Neural progenitor cell (in vitro differentiated cells): ENCODE results near the gene NFKBIL1. TPM values are rescaled to one million over a fixed set of nuclear protein-coding genes. Genes with fewer than 3 reads are reported as not detected.

Source experiments
- DNase-seq: peaks from one replicate; pipeline ENCODE4 v3.0.0-alpha.2; 2016; ENCODE audit warnings: low spot score
- H2AFZ ChIP-seq: fragments of 200-600 bp; sonication (generic); replicated peaks from 2 replicates; pipeline ENCODE4 v1.6.1; 2016; ENCODE audit warnings: antibody characterized with exemption
- H3F3A ChIP-seq: fragments of 200-600 bp; sonication (generic); 2 replicates; pipeline ENCODE4 v1.6.1; 2016; ENCODE audit warnings: antibody characterized with exemption, low read depth
- H3K27ac ChIP-seq: fragments of 200-600 bp; sonication (generic); 2 replicates; pipeline ENCODE4 v1.5.1; 2016; ENCODE audit warnings: mild to moderate bottlenecking
- H3K27me3 ChIP-seq: fragments of 200-600 bp; sonication (generic); 2 replicates; pipeline ENCODE4 v1.6.1; 2016; ENCODE audit warnings: mild to moderate bottlenecking, moderate library complexity
- H3K36me3 ChIP-seq: fragments of 200-600 bp; sonication (generic); 2 replicates; pipeline ENCODE4 v1.5.1; 2016
- H3K4me1 ChIP-seq: fragments of 200-600 bp; sonication (generic); 2 replicates; pipeline ENCODE4 v1.6.1; 2016; ENCODE audit warnings: mixed run types
- H3K4me2 ChIP-seq: fragments of 200-600 bp; sonication (generic); 2 replicates; pipeline ENCODE4 v1.6.1; 2016
- H3K4me3 ChIP-seq: fragments of 200-600 bp; sonication (generic); 2 replicates; pipeline ENCODE4 v1.5.1; 2016
- H3K79me2 ChIP-seq: fragments of 200-600 bp; sonication (generic); 2 replicates; pipeline ENCODE4 v1.6.1; 2016; ENCODE audit warnings: low read depth
- H3K9ac ChIP-seq: fragments of 200-600 bp; sonication (generic); 2 replicates; pipeline ENCODE4 v1.6.1; 2016
- H3K9me3 ChIP-seq: fragments of 200-600 bp; sonication (generic); 2 replicates; pipeline ENCODE4 v1.5.1; 2016; ENCODE audit warnings: low read depth
- H4K20me1 ChIP-seq: fragments of 200-600 bp; sonication (generic); 2 replicates; pipeline ENCODE4 v1.6.1; 2016; ENCODE audit warnings: low read depth
- H3K27ac Mint-ChIP-seq: 3 replicates; pipeline ENCODE4 v1.8.0; 2021; ENCODE audit warnings: mixed read lengths
- H3K27me3 Mint-ChIP-seq: 2 replicates; pipeline ENCODE4 v1.8.0; 2022; ENCODE audit warnings: low read depth, mild to moderate bottlenecking, inconsistent platforms, moderate library complexity, mixed read lengths; ENCODE audit not compliant: insufficient read depth
- H3K36me3 Mint-ChIP-seq: 3 replicates; pipeline ENCODE4 v1.8.0; 2021; ENCODE audit warnings: mixed read lengths
- H3K4me1 Mint-ChIP-seq: 3 replicates; pipeline ENCODE4 v1.8.0; 2021; ENCODE audit warnings: mixed read lengths
- H3K4me3 Mint-ChIP-seq: 3 replicates; pipeline ENCODE4 v1.8.0; 2021; ENCODE audit warnings: mild to moderate bottlenecking, moderate library complexity, mixed read lengths
- H3K9me3 Mint-ChIP-seq: 3 replicates; pipeline ENCODE4 v1.8.0; 2020; ENCODE audit warnings: mixed read lengths
- EZH2 ChIP-seq: fragments of 200-600 bp; sonication (generic); IDR thresholded peaks from 2 replicates; pipeline ENCODE4 v1.6.1; 2017; ENCODE audit warnings: antibody characterized with exemption, mild to moderate bottlenecking, moderate library complexity
- EZH2phosphoT487 ChIP-seq: fragments of 200-600 bp; sonication (generic); IDR thresholded peaks from 2 replicates; pipeline ENCODE4 v1.6.1; 2017; ENCODE audit warnings: antibody characterized with exemption
- total RNA-seq: library from RNA; depleted of rRNA; stranded (reverse); fragments of >200 nt; gene quantifications from 2 replicates; pipeline ENCODE4 v1.2.3, GENCODE V29; 2015; ENCODE audit warnings: low replicate concordance
- TF ChIP-seq, protein P1 (sequence below): fragments of 200-600 bp; sonication (generic); IDR thresholded peaks from 2 replicates; pipeline ENCODE4 v1.5.1; 2017; ENCODE audit warnings: antibody characterized with exemption, mild to moderate bottlenecking

NFKBIL1 gene
- total RNA-seq, 1 donor from 2014 or later = 8.6 TPM

DNA sequence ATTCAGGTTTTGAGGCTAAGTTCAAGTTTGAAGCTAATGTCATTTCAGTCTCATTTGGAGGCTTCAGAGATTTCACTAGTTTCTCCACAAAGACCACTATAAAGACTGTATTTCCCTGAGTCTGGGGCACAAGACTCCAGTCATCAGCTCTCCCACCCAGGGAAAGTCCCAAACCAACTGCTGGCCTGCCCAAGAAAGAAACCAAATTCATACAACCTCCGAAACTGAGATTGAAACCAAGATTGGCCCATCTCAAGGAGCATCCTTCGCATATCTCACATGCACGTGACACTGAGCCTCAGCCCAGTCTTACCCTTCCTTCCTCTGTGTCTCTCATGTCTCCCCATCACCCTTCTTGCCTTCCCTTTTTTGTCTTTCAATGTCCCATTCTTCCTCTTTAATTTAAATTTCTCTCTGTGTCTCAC lies 21.1 kb downstream of the NFKBIL1 start:
- H3K4me3 Mint-ChIP-seq = no peak overlapping the region

DNA sequence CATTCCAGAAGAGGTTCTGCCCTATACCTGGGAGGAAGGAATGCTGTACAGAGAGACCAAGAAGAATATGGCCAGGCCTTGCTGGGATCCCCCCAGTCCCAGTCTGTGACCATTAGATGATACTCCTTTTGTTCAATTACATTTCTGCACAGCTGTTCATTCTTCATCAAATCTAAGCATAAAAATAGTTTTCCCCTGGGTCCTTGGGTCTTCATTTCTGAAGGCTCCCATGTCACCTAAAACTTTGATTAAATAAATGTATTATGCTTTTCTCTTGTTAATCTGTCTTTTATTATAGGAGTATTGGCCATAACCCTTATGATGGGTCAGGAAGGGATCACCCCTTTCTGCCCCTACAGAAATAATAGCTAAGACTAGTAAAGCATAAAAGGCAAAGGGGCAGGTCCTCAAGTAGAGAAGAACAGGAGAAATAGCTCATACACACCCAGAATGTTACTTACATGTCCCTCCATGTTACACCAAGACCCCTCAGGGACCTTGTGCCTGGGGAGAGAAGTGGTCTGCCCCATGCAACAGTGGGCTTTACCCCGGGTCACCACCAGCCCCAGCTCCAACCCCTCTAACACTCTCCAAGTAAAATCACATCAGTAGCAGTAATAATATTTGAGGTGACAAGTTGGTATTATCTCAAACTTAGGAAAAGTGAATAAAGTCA lies 22.6 kb downstream of the NFKBIL1 start:
- no peaks in the 10 kb centered on the region for H4K20me1 ChIP-seq
- no peak overlapping the region for H3K9ac ChIP-seq
- no peak overlapping the region for H3K4me2 ChIP-seq
- no peak overlapping the region for H3K4me3 ChIP-seq
- no peak overlapping the region for H2AFZ ChIP-seq
- no peak overlapping the region for H3K27ac ChIP-seq
- H3K4me1 Mint-ChIP-seq = peaks cover 15% of the 10 kb centered on the region
- no peak for DNase-seq
- H3K27me3 Mint-ChIP-seq = peaks cover 14% of the 10 kb centered on the region
- H3K4me1 ChIP-seq = peaks cover 6% of the 10 kb centered on the region
- H3K79me2 ChIP-seq = no peaks in the 10 kb centered on the region
- H3K27ac Mint-ChIP-seq = no peak overlapping the region
- no peak overlapping the region for H3K4me3 Mint-ChIP-seq
- H3K9me3 Mint-ChIP-seq = no peaks in the 10 kb centered on the region
- no peaks in the 10 kb centered on the region for H3K36me3 Mint-ChIP-seq
- no peaks in the 10 kb centered on the region for H3K27me3 ChIP-seq
- H3K9me3 ChIP-seq = no peaks in the 10 kb centered on the region
- H3K36me3 ChIP-seq = no peaks in the 10 kb centered on the region
- no peak for TF ChIP-seq EZH2
- TF ChIP-seq, protein P1, sequence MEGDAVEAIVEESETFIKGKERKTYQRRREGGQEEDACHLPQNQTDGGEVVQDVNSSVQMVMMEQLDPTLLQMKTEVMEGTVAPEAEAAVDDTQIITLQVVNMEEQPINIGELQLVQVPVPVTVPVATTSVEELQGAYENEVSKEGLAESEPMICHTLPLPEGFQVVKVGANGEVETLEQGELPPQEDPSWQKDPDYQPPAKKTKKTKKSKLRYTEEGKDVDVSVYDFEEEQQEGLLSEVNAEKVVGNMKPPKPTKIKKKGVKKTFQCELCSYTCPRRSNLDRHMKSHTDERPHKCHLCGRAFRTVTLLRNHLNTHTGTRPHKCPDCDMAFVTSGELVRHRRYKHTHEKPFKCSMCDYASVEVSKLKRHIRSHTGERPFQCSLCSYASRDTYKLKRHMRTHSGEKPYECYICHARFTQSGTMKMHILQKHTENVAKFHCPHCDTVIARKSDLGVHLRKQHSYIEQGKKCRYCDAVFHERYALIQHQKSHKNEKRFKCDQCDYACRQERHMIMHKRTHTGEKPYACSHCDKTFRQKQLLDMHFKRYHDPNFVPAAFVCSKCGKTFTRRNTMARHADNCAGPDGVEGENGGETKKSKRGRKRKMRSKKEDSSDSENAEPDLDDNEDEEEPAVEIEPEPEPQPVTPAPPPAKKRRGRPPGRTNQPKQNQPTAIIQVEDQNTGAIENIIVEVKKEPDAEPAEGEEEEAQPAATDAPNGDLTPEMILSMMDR = no peak
- TF ChIP-seq EZH2phosphoT487 = no peak
- H3F3A ChIP-seq = no peaks in the 10 kb centered on the region

More for the DNA sequence above, 21.1 kb downstream of the NFKBIL1 start:
- no peak overlapping the region for H3K4me2 ChIP-seq
- H3K79me2 ChIP-seq = no peaks in the 10 kb centered on the region
- peaks cover 15% of the 10 kb centered on the region for H3K4me1 Mint-ChIP-seq
- no peak overlapping the region for H3K9ac ChIP-seq
- H4K20me1 ChIP-seq = no peaks in the 10 kb centered on the region
- no peak for DNase-seq
- H3K27ac Mint-ChIP-seq = no peak overlapping the region
- TF ChIP-seq, protein P1 = no peak
- TF ChIP-seq EZH2phosphoT487 (no peak), EZH2 (no peak)
- H3K4me3 ChIP-seq = no peak overlapping the region
- H3K27ac ChIP-seq = no peak overlapping the region
- H3F3A ChIP-seq = no peaks in the 10 kb centered on the region
- H3K36me3 ChIP-seq = no peaks in the 10 kb centered on the region
- H3K4me1 ChIP-seq = peaks cover 6% of the 10 kb centered on the region
- H3K27me3 Mint-ChIP-seq = peaks cover 12% of the 10 kb centered on the region
- no peaks in the 10 kb centered on the region for H3K9me3 Mint-ChIP-seq
- H3K27me3 ChIP-seq = no peaks in the 10 kb centered on the region
- H2AFZ ChIP-seq = no peak overlapping the region
- H3K9me3 ChIP-seq = no peaks in the 10 kb centered on the region
- no peaks in the 10 kb centered on the region for H3K36me3 Mint-ChIP-seq

DNA sequence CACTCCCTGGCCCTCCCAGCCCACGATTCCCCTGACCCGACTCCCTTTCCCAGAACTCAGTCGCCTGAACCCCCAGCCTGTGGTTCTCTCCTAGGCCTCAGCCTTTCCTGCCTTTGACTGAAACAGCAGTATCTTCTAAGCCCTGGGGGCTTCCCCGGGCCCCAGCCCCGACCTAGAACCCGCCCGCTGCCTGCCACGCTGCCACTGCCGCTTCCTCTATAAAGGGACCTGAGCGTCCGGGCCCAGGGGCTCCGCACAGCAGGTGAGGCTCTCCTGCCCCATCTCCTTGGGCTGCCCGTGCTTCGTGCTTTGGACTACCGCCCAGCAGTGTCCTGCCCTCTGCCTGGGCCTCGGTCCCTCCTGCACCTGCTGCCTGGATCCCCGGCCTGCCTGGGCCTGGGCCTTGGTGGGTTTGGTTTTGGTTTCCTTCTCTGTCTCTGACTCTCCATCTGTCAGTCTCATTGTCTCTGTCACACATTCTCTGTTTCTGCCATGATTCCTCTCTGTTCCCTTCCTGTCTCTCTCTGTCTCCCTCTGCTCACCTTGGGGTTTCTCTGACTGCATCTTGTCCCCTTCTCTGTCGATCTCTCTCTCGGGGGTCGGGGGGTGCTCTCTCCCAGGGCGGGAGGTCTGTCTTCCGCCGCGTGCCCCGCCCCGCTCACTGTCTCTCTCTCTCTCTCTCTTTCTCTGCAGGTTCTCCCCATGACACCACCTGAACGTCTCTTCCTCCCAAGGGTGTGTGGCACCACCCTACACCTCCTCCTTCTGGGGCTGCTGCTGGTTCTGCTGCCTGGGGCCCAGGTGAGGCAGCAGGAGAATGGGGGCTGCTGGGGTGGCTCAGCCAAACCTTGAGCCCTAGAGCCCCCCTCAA lies 24.9 kb downstream of the NFKBIL1 start, which contains the start of gene LTA:
Gene LTA (plus strand): TSS at position 249 of the 871 bp plus-strand sequence. CDS start 454 bp downstream, at position 703.
- Histone ChIP-seq H3K4me1 (peaks cover 6% of the 10 kb centered on the region), H3K79me2 (no peaks in the 10 kb centered on the region), H3K36me3 (no peaks in the 10 kb centered on the region), H4K20me1 (no peaks in the 10 kb centered on the region), H3K9ac (no peak within 1 kb of the TSS), H2AFZ (no peak within 1 kb of the TSS), H3K4me2 (no peak within 1 kb of the TSS), H3K27me3 (no peaks in the 10 kb centered on the region), H3K27ac (no peak within 1 kb of the TSS), H3K9me3 (no peaks in the 10 kb centered on the region), H3K4me3 (no peak within 1 kb of the TSS), H3F3A (no peaks in the 10 kb centered on the region)
- no peak within 1 kb of the TSS for H3K4me3 Mint-ChIP-seq
- no peaks in the 10 kb centered on the region for H3K9me3 Mint-ChIP-seq
- no peak for DNase-seq
- H3K27me3 Mint-ChIP-seq = peaks cover 17% of the 10 kb centered on the region
- H3K36me3 Mint-ChIP-seq = no peaks in the 10 kb centered on the region
- H3K27ac Mint-ChIP-seq = no peak within 1 kb of the TSS
- TF ChIP-seq, protein P1 = no peak
- TF ChIP-seq EZH2 = no peak
- no peak for TF ChIP-seq EZH2phosphoT487
- peaks cover 15% of the 10 kb centered on the region for H3K4me1 Mint-ChIP-seq
